Muscle of leg (tissue), 11 donors: ENCODE data around the gene ATP2B2. TPM values are rescaled to one million over a fixed set of nuclear protein-coding genes. Genes with fewer than 3 reads are reported as not detected.

Source experiments
- DNase-seq: peaks from one replicate; pipeline ENCODE4 v3.0.0; 2013
- H3K27ac ChIP-seq: one replicate; pipeline ENCODE4 v1.5.1; 2013; ENCODE audit warnings: mild to moderate bottlenecking, low read length, control low read depth
- H3K27me3 ChIP-seq: one replicate; pipeline ENCODE4 v1.6.1; 2013; ENCODE audit warnings: low read length; ENCODE audit not compliant: control insufficient read depth, insufficient read depth
- H3K36me3 ChIP-seq: one replicate; pipeline ENCODE4 v1.6.1; 2013; ENCODE audit warnings: low read length; ENCODE audit not compliant: control insufficient read depth, insufficient read depth
- H3K4me1 ChIP-seq: one replicate; pipeline ENCODE4 v1.6.1; 2013; ENCODE audit warnings: low read length; ENCODE audit not compliant: control insufficient read depth, insufficient read depth
- H3K4me3 ChIP-seq: one replicate; pipeline ENCODE4 v1.5.1; 2013; ENCODE audit warnings: low read length, control low read depth
- H3K9me3 ChIP-seq: replicated peaks from 2 replicates; pipeline ENCODE4 v1.6.1; 2013; ENCODE audit warnings: low read depth, low read length; ENCODE audit not compliant: control insufficient read depth
- WGBS: methylation state at CpG from one replicate; pipeline ENCODE4 v1.1.5; 2013; ENCODE audit warnings: missing lambda C conversion rate; ENCODE audit not compliant: insufficient coverage; 5-methylcytosine and 5-hydroxymethylcytosine counted together
- polyA plus RNA-seq, 8 donors: library from polyadenylated mRNA; unstranded; fragments of 120-200 nt; gene quantifications; one replicate each; pipeline versions ENCODE4 v1.2.1 to v1.2.3, GENCODE V29; 2013; ENCODE audit warnings: inconsistent platforms in 1 of 8, low replicate concordance in 1 of 8; ENCODE audit not compliant: insufficient read length in 8 of 8, insufficient read depth in 1 of 8
- total RNA-seq: library from RNA; stranded (reverse); fragments of 120-200 nt; gene quantifications from one replicate; pipeline ENCODE4 v1.2.4, GENCODE V29; 2013

The ATP2B2 gene
- total and polyA plus RNA-seq, 9 donors: 0.39 to 6.9 (median 3.6) TPM

DNA sequence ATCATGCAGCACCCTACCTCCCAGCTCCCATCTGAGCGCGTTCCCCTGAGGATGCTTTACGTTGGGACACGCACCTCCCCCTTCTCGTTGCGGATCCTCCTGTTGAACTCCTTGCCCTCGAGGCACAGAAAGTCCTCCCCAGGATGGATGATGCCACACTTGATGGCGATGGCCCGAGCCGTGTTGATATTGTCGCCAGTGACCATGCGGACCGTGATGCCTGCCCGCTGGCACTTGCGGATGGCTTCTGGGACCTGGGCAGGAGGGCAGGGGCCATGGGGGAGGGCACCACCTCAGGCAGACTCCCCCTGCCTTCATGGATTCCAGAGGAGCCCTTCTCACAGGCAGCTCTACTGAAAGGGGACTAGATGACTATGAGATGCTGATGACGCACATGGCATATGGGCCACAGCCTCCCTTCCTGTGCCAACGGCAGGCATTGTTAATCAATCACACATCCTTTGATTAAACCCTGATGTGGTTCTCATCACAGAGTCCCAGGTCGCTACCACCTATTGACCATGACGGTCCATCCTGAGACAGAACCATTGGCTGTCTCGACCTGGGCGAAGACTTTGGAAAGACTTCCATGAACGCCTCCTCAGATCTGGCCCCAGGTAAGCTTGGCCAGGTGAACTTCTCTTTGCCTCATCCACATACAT is 154.9 kb downstream of the ATP2B2 start:
- Histone ChIP-seq H3K4me3 (no peak overlapping the region), H3K4me1 (peaks cover 4% of the 10 kb centered on the region), H3K27ac (no peak overlapping the region), H3K9me3 (no peaks in the 10 kb centered on the region), H3K36me3 (no peaks in the 10 kb centered on the region), H3K27me3 (peaks cover 7% of the 10 kb centered on the region)
- WGBS: 83% methylated on average over 21 of the region's 22 CpGs
- DNase-seq: no peak

DNA sequence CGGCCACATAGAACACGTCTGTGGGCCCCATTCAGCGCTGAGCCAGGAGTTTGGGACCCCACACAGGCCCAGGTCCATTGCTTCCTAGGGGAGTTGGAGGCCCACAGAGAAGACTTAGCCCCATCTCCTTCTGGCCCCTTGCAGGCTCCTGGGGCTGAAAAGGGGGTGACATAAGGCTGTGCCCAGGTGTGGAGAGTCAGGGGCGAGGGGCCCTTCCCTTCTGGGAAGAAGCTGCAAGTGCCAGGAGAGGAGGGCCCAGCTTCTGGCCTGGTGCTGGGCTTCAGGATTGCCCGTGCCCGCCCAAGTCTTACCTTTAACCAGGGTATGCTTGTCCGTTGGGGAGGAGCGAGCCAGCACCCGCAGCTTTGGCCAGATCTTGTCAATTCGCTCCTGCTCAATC is 155.6 kb downstream of the ATP2B2 start:
- Histone ChIP-seq H3K27me3 (peaks cover 7% of the 10 kb centered on the region), H3K4me3 (no peak overlapping the region), H3K27ac (no peak overlapping the region), H3K36me3 (no peaks in the 10 kb centered on the region), H3K4me1 (peaks cover 4% of the 10 kb centered on the region), H3K9me3 (no peaks in the 10 kb centered on the region)
- WGBS: 77% methylated on average over 7 of the region's 10 CpGs
- no peak for DNase-seq

DNA sequence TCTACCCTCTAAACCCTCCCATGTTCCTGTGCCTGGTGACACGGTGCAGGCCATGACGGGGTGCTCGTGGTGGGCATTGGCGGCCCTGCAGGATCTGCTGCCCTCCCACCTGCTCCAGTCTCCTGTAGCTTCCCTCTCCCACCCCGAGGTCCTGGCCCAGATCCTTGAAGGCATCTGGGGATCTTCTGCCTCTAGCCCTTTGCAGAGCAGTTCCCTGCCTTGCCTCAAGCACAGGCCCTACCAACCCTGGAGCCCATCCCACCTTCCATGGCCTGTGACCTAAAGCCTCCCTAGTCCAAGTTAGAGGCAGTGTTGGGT is 157.0 kb downstream of the ATP2B2 start:
- no peaks in the 10 kb centered on the region for H3K4me1 ChIP-seq
- no peak for DNase-seq
- H3K9me3 ChIP-seq: no peaks in the 10 kb centered on the region
- H3K27me3 ChIP-seq: peaks cover 3% of the 10 kb centered on the region
- no peaks in the 10 kb centered on the region for H3K36me3 ChIP-seq
- H3K27ac ChIP-seq: no peak overlapping the region
- WGBS: 75% methylated on average over 5 of the region's 5 CpGs
- H3K4me3 ChIP-seq: no peak overlapping the region

DNA sequence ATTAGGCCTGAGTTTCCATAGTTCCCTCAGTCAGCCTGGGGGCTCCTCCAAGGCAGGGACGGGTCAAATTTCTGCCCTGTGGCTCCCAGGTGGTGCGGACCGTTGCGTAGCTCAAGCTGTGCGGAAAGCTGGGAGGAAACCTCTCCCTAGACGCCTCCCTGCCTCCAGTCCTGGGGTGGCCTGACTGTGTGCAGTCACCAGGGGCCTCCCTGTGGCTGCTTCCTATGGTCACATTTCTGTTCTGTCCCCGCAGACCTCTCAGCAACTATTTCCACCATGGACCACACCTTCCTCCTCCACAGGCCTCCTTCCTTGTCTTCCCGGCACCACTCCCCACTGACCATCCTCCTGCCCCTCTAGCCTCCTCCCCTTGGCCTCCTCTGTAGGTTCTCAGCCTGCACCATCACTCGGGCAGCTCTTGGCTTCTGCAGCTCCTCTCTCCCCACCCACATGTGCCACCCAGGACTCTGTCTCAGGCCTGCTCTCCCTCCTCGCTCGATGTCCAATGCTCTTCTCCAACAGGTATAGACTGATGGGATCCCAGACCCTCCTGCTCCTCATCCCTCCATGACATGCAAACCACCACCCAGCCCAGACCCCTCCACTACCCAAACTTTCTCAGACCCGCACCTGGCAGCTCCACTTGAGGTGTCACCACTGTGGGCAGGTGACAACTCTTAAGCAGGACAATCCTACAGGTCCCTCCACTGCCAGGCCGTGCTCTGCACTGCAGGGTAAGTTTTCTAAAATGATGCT is 157.6 kb downstream of the ATP2B2 start:
- DNase-seq: no peak
- no peaks in the 10 kb centered on the region for H3K9me3 ChIP-seq
- H3K36me3 ChIP-seq: no peaks in the 10 kb centered on the region
- H3K27me3 ChIP-seq: peaks cover 3% of the 10 kb centered on the region
- no peak overlapping the region for H3K4me3 ChIP-seq
- H3K4me1 ChIP-seq: no peaks in the 10 kb centered on the region
- WGBS: 54% methylated on average over 13 of the region's 13 CpGs
- no peak overlapping the region for H3K27ac ChIP-seq

DNA sequence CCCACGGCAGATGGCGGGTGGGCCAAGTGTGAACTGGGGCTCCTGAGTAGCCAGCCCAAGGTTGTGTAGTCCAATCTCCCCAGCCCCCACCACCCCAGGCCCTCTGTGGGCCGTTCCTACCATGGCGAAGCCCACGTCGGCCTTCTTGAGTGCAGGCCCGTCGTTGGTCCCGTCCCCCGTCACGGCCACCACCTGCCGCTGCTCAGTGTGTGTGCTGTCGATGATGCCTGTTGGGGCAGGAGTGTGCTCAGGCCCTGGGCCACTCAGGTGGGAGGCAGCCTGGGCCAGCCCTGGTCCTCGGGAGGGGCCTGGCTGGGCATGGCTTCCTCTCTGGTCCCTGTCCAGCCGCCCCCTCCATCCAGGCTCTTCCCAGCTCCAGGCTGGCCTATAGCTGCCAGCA is 159.5 kb downstream of the ATP2B2 start:
- 74% methylated on average over 13 of the region's 15 CpGs for WGBS
- Histone ChIP-seq H3K36me3 (no peaks in the 10 kb centered on the region), H3K9me3 (no peaks in the 10 kb centered on the region), H3K27me3 (peaks cover 2% of the 10 kb centered on the region), H3K27ac (no peak overlapping the region), H3K4me3 (no peak overlapping the region), H3K4me1 (no peaks in the 10 kb centered on the region)
- no peak for DNase-seq

DNA sequence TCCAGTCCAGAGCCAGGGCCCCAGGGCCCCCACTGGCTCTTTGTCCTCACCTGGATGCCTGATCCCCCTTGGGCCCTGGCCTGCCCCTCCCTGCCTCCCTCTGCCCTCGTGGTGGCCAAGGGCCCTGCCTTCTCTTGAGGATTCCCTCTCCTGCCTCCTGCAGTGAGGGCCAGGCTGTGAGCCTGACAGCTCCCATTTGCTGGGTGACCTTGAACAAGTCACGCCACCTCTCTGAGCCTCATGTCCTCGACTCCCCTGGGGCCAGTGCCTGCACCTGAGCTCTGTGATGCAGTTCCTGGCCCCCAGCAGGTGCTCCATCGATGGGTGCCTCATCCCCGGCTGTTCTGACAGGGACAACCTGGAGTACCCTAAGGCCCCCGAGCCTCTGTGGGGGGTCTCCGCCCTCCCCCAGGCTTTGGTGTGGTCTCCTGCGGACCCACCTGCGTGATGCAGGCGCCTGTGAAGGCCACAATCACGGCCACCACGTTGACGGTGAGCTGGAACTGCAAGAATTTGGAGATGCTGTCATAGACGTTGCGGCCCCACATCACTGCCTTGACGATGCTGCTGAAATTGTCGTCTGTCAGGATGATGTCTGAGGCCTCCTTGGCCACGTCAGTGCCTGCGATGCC is 160.3 kb downstream of the ATP2B2 start:
- DNase-seq: no peak

DNA sequence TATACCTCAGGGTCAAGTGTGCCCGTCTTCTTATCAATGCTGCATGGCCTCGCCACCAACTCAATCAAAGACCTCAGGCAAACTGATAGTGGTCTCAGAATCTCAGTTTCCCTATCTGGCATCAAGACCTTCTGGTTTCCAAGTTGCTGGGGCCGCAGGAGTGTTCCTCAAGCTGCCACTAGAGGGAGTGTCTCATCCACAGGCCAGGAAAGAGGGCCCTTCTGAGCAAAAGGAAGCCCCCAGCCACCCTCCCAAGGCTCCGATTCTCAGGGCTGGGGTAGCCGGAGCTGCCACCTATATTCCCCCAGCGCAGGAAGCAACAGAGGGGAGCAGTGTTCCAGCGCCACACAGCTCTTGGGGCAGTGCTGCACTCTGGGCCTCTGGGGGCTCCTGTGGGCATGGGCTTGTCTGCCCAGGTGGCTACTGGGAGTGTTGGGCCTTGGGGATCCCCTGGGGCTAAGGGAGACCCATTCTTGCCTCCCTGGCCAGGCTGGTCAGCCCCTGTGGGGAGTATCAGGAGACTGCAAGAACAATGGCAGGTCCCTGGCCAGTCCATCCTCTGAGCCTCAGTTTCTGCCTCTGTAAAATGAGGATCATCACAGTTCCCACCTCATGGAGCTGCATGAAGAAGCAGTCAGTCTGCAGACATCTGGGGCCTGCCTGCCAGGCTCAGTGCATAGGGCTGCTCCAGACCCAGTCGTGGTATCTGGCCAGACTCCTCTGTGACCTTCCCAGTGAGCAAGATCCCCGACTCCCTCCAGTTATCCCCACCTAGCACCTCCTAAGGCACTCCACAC is 161.0 kb downstream of the ATP2B2 start:
- H3K4me3 ChIP-seq: no peak overlapping the region
- no peak overlapping the region for H3K27ac ChIP-seq
- peaks cover 2% of the 10 kb centered on the region for H3K27me3 ChIP-seq
- no peaks in the 10 kb centered on the region for H3K9me3 ChIP-seq
- H3K4me1 ChIP-seq: no peaks in the 10 kb centered on the region
- 33% methylated on average over 6 of the region's 9 CpGs for WGBS
- peak; percentile 46 for DNase-seq
- no peaks in the 10 kb centered on the region for H3K36me3 ChIP-seq

More for the DNA sequence above, 160.3 kb downstream of the ATP2B2 start:
- no peak overlapping the region for H3K27ac ChIP-seq
- peaks cover 2% of the 10 kb centered on the region for H3K27me3 ChIP-seq
- 68% methylated on average over 16 of the region's 19 CpGs for WGBS
- H3K9me3 ChIP-seq: no peaks in the 10 kb centered on the region
- no peaks in the 10 kb centered on the region for H3K4me1 ChIP-seq
- H3K4me3 ChIP-seq: no peak overlapping the region
- no peaks in the 10 kb centered on the region for H3K36me3 ChIP-seq

DNA sequence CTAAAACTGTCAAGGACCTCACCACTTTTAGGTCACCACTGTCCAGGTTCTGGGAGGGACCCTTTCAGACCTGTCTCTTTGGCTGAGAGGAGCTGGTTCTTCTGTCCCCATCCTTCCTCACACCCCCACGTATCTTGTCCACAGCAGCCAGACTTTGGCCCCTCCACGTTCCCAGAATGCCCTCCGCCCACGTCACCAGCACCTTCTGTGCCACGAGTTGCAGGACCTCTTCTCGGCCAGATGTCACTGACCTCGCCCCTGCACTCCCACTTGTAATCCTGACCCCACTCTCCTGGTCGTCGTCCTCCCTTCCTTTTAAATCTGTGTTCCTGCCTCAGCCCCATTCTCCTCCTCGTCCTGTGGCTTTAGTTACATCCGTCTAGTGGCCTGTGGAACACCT is 161.9 kb downstream of the ATP2B2 start:
- Histone ChIP-seq H3K27me3 (peaks cover 2% of the 10 kb centered on the region), H3K4me1 (no peaks in the 10 kb centered on the region), H3K27ac (no peak overlapping the region), H3K4me3 (no peak overlapping the region), H3K9me3 (no peaks in the 10 kb centered on the region), H3K36me3 (no peaks in the 10 kb centered on the region)
- 60% methylated on average over 11 of the region's 11 CpGs for WGBS
- no peak for DNase-seq

DNA sequence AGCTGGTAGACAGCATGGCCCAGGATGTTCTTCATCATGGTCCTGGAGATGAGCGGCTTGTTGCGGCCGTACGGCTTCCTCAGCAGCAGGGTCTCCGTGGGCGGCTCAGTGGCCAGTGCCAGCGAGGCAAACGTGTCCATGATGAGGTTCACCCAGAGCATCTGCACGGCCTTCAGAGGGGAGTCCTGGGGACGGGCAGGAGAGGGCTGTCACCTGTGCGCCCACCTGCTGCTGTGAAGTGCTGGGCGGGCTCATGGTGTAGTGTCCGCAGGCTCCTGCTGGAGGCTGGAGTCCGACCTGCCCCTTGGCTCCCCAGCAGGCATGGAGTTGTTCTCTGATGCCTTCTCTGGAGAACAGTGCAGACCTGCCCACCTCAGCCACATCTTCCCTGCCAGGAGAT is 162.6 kb downstream of the ATP2B2 start:
- H3K36me3 ChIP-seq: no peaks in the 10 kb centered on the region
- WGBS: 79% methylated on average over 14 of the region's 14 CpGs
- no peaks in the 10 kb centered on the region for H3K4me1 ChIP-seq
- peaks cover 2% of the 10 kb centered on the region for H3K27me3 ChIP-seq
- no peak overlapping the region for H3K4me3 ChIP-seq
- no peaks in the 10 kb centered on the region for H3K9me3 ChIP-seq
- no peak for DNase-seq
- no peak overlapping the region for H3K27ac ChIP-seq

DNA sequence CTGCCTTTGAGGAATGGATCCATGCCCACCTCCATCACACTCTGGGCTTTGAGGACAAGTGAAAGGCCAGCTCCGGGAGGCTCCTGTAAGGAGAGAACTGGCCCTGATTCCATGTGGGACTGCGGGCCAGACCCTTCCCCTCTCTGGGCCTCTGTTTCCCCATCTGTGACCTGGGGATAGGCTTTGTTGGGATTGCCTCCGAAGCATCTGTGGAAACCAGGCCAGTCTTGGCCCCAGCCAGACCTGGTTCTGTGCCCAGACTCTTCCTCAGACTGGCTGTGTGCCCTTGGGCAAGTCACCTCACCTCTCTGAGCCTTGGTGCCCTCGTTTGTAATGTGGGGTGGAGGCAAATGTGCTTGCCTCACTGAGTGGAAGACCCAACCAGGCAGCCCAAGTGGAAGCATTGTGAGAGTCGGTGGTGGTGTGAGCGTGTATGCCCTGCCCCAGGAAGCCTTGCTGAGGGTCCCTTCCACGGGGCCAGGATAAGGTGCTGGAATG is 163.4 kb downstream of the ATP2B2 start:
- Histone ChIP-seq H3K4me3 (no peak overlapping the region), H3K27ac (no peak overlapping the region), H3K4me1 (no peaks in the 10 kb centered on the region), H3K27me3 (peaks cover 2% of the 10 kb centered on the region), H3K36me3 (no peaks in the 10 kb centered on the region), H3K9me3 (no peaks in the 10 kb centered on the region)
- DNase-seq: no peak
- WGBS: 71% methylated on average over 3 of the region's 7 CpGs
